Neural cell (in vitro differentiated cells): ENCODE data around the gene RTN4R.
"Not testable (repeated sequence)": the region's sequence is repeated elsewhere in the genome, so short reads cannot be mapped to it uniquely, and the experiment has no call there.

Source experiments
- EP300 ChIP-seq: fragments of 450-650 bp; conservative IDR thresholded peaks from 2 replicates; pipeline ENCODE4 v1.6.1; 2014; ENCODE audit warnings: antibody characterized with exemption, mild to moderate bottlenecking, moderate library complexity; ENCODE audit not compliant: poor library complexity, severe bottlenecking
- EZH2 ChIP-seq: fragments of 200-600, 300-800 bp; shearing (Covaris generic), sonication (generic); IDR thresholded peaks from 2 replicates; pipeline ENCODE4 v1.6.1; 2014; ENCODE audit warnings: antibody characterized with exemption, low read length, borderline replicate concordance, mild to moderate bottlenecking; ENCODE audit not compliant: insufficient read depth, poor library complexity, severe bottlenecking
- MXI1 ChIP-seq: fragments of 450-650 bp; conservative IDR thresholded peaks from 2 replicates; pipeline ENCODE4 v1.6.1; 2014; ENCODE audit warnings: antibody characterized with exemption, mild to moderate bottlenecking; ENCODE audit not compliant: poor library complexity, severe bottlenecking
- POLR2AphosphoS5 ChIP-seq: IDR thresholded peaks from 2 replicates; pipeline ENCODE4 v1.6.1; 2012
- TF ChIP-seq, protein P1 (sequence below): fragments of 450-650 bp; IDR thresholded peaks from 2 replicates; pipeline ENCODE4 v1.5.1; 2014; ENCODE audit warnings: antibody characterized with exemption, mild to moderate bottlenecking, moderate library complexity; ENCODE audit not compliant: poor library complexity, severe bottlenecking

DNA sequence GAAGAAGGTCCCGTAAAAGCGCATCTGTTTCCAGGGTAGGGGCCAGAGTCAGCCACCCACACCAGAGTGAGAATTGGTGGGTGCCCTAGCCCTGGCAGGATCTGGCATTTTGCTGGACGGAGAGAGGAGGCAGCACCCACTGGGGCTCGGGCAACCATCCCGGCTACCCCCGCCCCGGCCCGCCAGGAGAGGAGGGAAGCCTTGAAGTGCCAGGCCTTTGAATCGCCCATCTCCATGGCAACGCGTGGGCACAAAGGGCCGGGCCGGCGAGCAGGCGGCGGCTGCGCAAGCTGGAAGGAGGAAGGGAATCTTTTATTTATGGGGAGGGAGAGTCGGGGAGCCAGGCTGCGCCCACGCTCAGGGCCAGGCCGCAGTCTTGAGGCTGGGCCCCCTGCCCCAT lies 12.0 kb upstream of the RTN4R start:
- TF ChIP-seq, protein P1, sequence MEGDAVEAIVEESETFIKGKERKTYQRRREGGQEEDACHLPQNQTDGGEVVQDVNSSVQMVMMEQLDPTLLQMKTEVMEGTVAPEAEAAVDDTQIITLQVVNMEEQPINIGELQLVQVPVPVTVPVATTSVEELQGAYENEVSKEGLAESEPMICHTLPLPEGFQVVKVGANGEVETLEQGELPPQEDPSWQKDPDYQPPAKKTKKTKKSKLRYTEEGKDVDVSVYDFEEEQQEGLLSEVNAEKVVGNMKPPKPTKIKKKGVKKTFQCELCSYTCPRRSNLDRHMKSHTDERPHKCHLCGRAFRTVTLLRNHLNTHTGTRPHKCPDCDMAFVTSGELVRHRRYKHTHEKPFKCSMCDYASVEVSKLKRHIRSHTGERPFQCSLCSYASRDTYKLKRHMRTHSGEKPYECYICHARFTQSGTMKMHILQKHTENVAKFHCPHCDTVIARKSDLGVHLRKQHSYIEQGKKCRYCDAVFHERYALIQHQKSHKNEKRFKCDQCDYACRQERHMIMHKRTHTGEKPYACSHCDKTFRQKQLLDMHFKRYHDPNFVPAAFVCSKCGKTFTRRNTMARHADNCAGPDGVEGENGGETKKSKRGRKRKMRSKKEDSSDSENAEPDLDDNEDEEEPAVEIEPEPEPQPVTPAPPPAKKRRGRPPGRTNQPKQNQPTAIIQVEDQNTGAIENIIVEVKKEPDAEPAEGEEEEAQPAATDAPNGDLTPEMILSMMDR, result not testable (repeated sequence)
- TF ChIP-seq MXI1, EZH2, EP300, POLR2AphosphoS5: not testable (repeated sequence)
